HG03039 (cell line): Measurements from ENCODE around the gene DPEP2NB.

ENCODE experiments used
- ATAC-seq: cut with Tn5 transposase; IDR thresholded peaks from one replicate; pipeline ENCODE4 v1.9.1; 2021; ENCODE audit warnings: mild to moderate bottlenecking, moderate library complexity; ENCODE audit not compliant: unreplicated experiment

Gene DPEP2NB

DNA sequence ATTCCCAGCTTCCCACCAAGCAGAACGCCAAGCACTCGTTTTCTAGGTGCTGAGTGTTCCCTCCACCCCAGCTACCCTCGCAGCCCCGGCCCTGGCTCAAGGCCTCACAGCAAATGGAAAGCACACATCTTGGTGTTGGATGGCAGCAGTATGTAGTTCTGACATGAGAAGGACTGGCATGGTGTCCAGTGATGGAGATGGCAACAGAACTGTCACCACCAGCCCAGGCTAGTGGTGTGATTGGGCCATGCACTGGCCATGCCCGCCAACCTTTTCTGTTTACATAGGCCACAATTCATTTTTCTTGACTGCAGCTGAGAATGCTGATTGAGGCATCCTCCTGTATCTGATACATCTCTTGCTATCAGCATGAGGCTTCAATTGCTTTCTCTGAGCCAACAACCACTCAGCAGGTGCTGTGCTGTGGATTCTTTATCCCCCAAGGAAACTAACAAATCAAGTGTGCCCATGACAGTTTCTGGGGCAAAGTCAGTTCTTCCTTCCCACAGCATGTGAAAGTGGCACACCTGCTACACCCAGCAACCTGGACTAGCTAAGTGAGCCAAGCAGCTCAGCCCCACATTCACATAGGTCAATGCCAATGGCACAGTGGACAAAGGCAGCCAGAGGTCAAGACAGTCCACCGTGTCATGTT lies 51.1 kb downstream of the DPEP2NB start:
- no peak for ATAC-seq

DNA sequence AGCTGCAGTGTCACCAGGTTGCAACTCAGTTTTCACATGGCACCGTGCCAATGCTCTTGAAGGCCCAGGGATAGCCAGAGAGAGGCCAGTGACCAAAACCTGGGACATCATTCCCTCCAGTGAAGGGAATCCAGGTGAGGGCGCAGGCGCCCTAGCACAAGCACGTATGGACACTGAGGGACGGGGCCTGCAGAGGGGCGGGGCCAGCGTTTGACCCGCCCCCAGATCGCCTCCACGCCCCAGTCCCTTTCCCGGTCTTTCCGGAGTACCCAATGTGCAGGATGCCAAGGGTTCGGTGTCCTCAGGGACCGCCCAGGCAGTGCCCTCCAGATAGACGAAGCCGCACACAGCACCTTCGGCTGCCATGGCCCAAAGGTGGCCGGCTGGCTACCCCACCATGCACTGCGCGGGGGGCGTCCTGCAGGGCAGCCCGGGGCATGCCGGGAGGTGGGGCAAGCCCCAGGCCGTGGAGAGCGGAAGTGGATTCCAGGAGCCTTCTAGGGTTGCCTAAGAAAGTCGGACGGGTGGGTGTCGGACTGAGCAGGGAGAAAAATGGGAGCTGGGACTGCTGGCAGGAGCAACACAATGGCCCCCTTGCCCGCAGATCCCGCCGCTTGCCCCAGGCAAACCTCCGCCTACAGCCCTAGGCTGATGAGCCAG lies 51.9 kb downstream of the DPEP2NB start:
- no peak for ATAC-seq
